GM18505 (cell line): ENCODE measurements around the gene LRP10.
A peak's percentile ranks its signal among the peaks of the same experiment; 100 is the strongest.
"Not testable (repeated sequence)": the region's sequence is repeated elsewhere in the genome, so short reads cannot be mapped to it uniquely, and the experiment has no call there.

ENCODE experiments used
- ATAC-seq: cut with Tn5 transposase; IDR thresholded peaks from one replicate; pipeline ENCODE4 v1.9.1; 2021; ENCODE audit not compliant: unreplicated experiment
- POLR2A ChIP-seq: IDR thresholded peaks from 4 replicates; pipeline ENCODE4 v1.6.1; 2011; ENCODE audit warnings: borderline replicate concordance; ENCODE audit not compliant: insufficient read depth, insufficient read length; ENCODE audit errors: extremely low read depth

Gene LRP10, protein sequence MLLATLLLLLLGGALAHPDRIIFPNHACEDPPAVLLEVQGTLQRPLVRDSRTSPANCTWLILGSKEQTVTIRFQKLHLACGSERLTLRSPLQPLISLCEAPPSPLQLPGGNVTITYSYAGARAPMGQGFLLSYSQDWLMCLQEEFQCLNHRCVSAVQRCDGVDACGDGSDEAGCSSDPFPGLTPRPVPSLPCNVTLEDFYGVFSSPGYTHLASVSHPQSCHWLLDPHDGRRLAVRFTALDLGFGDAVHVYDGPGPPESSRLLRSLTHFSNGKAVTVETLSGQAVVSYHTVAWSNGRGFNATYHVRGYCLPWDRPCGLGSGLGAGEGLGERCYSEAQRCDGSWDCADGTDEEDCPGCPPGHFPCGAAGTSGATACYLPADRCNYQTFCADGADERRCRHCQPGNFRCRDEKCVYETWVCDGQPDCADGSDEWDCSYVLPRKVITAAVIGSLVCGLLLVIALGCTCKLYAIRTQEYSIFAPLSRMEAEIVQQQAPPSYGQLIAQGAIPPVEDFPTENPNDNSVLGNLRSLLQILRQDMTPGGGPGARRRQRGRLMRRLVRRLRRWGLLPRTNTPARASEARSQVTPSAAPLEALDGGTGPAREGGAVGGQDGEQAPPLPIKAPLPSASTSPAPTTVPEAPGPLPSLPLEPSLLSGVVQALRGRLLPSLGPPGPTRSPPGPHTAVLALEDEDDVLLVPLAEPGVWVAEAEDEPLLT

DNA sequence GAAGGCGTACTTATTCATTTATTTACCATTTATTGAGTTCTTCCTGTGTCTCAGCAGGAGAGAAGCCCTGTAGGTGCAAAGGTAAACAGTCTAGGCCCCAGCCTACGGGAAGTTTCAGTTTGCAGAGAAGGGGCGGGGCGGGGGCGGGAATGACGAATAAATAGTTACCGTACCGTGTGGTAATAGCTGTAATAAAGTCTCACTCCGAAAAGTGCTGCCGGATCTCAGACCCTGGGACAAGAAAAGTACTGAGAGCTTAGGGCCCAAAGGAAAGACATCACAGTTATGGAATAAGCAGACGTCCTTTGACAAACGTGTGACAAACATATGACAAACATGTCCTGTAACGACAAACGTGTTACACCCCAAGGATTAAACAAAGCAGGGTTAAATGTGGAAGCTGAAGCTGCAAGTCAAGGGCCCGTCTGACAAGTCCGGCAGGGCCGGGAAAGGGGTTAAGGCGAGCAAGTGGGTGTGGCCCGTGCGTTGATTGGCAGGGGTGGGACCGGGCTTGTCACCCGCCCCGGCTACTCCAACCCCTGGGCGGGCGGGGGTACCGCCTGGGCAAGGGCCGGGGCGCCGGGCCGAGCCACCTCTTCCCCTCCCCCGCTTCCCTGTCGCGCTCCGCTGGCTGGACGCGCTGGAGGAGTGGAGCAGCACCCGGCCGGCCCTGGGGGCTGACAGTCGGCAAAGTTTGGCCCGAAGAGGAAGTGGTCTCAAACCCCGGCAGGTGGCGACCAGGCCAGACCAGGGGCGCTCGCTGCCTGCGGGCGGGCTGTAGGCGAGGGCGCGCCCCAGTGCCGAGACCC, at the start of gene LRP10:
TSS of gene LRP10 (plus strand) at position 517 of the 809 bp plus-strand sequence. CDS start 564 bp downstream, outside the sequence.
- peak; percentile 67 for ATAC-seq
- TF ChIP-seq POLR2A: peak; percentile 77

DNA sequence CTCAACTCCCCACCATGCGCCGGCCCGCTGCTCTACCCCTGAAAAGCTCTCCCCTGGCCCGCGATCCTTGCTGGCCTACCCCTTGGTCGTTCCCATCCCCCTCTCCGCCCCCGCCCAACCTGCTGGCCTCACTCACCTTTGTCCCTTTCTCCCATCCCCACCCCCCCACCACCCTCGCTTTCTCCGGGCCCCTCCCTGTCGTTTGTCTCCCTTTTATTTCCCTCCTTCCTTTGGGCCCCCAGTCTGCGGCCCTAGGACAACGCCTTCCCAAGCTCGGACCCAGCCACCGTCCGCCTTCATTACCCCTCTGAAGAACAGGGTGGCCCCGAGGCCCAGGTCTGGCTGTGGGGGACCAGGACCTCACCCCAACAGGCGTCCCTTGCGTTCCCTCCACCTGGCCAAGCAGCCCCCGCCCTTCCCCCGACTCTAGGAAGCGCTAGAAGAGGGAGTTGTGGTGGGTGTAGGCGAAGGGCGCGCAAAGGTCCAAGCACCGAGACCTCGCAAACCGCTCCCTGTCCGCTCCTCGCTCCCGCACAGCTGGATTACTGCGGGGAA, 49.4 kb upstream of the LRP10 start:
- no peak for TF ChIP-seq POLR2A
- no peak for ATAC-seq

DNA sequence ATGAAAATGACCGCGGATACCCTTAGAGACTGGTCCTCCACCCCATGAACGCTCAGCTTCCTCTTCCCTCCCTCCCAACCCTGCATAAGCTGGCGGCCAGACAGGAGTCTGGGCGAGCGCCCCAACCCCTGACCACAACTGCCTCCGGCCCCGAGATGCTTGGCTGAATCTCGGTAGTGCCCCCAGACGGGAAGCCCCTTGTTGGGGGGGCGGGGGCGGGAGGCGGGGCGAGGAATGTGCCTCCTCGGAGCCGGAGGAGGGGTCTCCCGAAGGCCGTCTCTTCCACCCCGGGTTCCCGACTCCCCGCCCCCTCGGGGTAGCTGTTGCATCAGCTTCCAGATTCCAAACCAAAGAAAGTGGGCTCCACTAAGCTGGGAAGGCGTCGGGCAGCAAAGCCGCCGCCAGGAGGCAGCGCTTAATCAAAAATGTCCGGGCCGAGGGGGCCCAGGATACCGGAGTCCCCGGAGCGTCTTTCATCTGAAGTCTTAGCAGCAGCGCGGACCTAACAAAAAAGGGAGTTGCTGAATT, 48.9 kb upstream of the LRP10 start:
- peak; percentile 42 for ATAC-seq
- peak; percentile 22 for TF ChIP-seq POLR2A

DNA sequence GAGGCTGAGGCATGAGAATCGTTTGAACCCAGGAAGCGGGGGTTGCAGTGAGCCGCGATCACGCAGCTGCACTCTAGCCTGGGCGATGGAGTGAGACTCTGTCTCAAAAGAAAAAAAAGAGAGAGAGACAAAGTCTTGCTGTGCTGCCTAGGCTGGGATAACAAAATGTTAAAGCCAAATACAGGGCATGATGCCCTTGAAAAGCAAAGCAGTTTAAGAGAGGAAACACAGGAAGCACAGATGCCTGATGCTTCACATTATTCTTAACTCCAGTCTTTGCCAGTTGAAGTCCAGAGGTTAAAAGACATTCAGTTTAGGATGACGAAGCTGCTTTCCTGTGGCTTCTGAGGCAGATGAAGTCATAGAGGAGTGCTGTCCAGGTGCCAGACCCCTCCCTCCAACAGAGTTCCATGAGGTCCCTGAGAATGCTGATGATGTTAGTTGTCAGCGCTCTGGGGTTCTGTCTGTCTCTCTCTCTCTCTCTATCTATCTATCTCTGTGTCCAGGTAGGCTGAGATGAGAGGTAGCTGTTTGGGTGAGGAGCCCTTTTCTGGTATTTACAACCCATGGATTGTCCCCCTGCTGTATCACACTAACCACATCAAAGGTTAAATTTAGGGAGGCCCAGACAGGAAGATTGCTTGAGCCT, 46.7 kb upstream of the LRP10 start:
- TF ChIP-seq POLR2A: no peak
- ATAC-seq: no peak

DNA sequence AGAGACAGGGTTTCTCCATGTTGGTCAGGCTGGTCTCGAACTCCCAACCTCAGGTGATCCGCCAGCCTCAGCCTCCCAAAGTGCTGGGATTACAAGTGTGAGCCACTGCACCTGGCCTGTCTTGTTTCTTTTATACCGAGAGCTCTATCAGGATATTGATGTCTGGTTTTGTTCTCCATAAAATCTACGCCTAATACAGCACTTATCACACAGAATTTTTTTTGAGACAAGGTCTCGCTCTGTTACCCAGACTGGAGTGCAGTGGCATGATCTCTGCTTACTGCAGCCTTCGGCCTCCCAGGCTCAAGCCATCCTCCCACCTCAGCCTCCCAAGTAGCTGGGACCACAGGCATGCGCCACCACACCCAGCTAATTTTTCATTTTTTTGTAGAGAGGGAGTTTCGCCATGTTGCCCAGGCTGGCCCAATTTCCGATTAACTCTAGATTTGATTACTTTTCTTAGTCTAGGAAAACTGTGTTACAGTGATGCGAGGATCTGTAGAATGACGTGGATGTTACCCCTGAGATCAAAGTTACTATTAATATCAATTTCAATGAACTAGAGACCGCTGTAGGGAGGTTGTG, 42.4 kb upstream of the LRP10 start:
- ATAC-seq: not testable (repeated sequence)

DNA sequence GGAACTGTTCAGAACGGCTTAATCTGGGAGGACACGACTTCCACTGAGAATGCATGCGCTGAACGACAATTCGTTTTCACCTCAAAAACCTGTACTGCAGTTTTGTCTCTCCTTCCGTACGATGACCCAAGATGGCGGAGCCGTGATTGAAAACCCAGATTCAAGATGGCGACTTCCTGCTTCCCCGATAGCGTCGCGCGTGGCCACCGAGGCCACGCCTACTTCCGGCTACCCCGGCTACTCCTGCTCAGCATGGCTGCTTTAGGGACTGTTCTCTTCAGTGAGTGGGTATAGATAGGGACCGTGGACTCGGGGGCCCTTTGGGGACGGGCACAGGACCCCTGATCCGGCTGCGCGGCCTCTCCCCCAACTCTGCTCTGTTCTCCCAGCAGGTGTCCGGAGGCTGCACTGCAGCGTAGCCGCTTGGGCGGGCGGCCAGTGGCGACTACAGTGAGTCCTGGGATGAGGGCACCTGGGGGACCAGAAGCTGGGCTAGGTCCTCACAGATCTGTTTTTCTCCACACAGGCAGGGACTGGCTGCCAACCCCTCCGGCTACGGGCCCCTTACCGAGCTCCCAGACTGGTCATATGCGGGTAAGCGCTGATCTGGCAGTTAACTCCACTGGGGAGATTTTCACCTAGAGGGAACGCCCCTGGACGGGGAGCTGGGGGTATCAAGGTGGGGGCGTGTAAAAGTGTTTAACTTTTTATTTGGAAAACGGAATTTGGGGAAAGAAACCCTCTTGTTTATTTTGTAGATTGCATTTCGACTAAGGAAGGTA, 41.7 kb upstream of the LRP10 start, which contains the start of gene MRPL52:
TSS of gene MRPL52 (plus strand) at position 227 of the 782 bp plus-strand sequence. CDS start at position 253, 26 bp downstream.
- peak; percentile 79 for ATAC-seq
- TF ChIP-seq POLR2A: peak; percentile 80

DNA sequence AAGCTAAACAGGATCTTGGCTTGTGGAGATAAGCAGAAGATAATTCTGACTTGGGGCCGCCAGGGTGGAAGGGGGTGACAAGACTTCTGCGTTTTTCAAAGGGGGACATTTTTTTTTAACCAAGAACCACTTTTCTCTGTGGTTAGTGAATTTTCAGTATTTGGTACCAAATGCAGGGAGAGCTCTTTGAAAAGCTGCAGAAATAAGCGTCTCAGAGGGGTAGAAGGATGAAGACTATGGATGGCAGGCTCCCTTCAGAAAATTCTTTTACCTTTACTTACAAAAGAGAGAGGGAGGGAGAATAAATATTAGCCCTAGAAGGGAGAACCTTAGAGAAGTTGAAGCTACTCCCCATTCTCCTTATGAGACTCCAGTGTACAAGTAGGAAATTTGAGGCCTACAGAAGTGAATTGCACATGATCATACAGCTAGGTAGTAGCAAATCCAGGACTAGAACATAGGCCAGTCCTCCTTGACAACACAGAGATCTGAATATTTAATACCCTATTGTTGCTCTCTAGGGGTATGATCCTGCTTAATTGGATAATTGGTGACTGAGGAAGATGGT, 41.0 kb upstream of the LRP10 start:
- TF ChIP-seq POLR2A: no peak
- ATAC-seq: no peak

DNA sequence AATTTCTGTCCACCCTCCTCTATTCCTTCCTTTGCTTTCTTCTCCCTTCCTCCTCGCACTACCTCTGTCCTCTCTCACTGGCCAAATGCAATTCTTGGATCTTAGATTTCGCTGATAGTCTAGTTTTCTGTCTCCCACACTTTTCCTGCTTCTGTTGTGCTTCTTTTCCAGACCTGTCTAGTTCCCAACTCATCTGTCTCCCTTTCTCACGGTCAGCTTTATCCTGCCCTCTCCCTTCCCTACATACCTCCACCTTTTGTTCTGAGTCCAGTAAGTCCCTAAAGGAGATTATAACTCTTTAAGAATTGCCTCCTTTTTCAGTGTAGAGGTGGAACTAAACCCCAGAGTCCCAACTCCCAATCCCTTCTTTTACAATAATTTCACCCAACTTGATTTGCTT, 36.0 kb upstream of the LRP10 start:
- no peak for TF ChIP-seq POLR2A
- no peak for ATAC-seq

DNA sequence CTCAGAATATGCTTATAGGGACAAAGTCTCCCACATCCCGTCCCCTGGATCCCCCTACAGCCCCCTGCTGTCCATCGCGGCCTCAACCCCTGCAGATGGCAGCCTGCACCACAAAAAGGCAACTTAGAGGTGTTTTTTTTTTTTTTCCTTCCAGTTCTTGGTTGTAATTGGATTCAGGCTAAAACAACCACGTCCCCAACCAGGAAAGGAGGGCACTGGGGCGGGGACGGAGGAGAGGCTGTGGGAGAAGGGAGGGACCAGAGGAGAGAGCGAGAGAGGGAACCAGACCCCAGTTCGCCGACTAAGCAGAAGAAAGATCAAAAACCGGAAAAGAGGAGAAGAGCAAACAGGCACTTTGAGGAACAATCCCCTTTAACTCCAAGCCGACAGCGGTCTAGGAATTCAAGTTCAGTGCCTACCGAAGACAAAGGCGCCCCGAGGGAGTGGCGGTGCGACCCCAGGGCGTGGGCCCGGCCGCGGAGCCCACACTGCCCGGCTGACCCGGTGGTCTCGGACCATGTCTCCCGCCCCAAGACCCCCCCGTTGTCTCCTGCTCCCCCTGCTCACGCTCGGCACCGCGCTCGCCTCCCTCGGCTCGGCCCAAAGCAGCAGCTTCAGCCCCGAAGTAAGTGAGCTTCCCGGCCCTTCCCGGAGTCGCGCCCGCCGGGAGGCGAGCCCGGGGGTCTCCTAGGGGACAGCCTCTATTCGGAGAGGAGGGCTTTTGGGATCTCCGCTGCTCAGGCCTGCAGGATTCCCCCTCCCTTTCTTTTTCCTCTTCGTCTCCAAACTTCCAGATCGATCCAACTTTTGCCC, 35.0 kb upstream of the LRP10 start, which contains the start of gene MMP14:
TSS of gene MMP14 (plus strand) at position 285 of the 813 bp plus-strand sequence. CDS start at position 518, 233 bp downstream.
- TF ChIP-seq POLR2A: no peak

DNA sequence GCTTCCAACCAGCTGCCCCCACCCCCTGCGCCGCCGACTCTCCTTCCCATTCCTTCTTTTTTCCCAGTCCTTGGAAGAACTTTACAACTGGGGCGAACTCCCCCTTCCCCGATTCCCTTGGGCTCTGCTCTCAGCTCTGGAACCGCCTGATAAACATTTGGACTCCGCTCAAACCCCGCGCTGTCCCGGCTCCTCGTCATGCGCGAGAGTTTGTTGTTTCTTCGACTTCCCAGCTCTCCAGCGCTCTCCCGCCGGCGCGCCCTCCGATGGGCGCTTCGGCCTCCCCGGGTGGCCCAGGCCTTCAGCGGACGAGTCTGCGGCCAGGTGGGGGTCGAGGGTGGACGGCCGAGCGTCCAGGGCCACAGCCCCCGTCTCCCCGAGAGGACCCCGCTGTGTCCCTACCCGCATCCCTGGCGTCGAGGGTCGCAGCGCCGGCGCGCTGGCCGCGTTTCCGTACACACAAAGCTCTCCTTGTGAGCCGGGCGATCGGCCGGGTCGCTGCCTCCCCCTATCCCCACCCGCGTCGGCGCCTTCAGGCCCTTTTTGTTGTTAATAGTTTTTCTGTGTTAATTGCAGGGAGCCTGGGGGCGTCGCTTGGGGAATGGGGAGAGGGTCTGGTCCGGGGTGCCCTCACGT, 34.3 kb upstream of the LRP10 start:
- no peak for TF ChIP-seq POLR2A
- no peak for ATAC-seq

More for the DNA sequence above, 35.0 kb upstream of the LRP10 start, which contains the start of gene MMP14:
- no peak for ATAC-seq
